Retinal pigment epithelial cell (primary cell): ENCODE data around the gene ITGB1BP1.

Experiments
- DNase-seq: peaks from one replicate; pipeline ENCODE4 v3.0.0-alpha.2; 2010; ENCODE audit warnings: low read depth
- H3K4me3 ChIP-seq: 2 replicates; pipeline ENCODE4 v1.5.1; 2011; ENCODE audit warnings: mild to moderate bottlenecking, low read length, control low read depth, moderate library complexity
- TF ChIP-seq, protein P1 (sequence below): conservative IDR thresholded peaks from 2 replicates; pipeline ENCODE4 v1.5.1; 2011; ENCODE audit warnings: low read depth, low read length, control low read depth, inconsistent platforms

Gene ITGB1BP1

DNA sequence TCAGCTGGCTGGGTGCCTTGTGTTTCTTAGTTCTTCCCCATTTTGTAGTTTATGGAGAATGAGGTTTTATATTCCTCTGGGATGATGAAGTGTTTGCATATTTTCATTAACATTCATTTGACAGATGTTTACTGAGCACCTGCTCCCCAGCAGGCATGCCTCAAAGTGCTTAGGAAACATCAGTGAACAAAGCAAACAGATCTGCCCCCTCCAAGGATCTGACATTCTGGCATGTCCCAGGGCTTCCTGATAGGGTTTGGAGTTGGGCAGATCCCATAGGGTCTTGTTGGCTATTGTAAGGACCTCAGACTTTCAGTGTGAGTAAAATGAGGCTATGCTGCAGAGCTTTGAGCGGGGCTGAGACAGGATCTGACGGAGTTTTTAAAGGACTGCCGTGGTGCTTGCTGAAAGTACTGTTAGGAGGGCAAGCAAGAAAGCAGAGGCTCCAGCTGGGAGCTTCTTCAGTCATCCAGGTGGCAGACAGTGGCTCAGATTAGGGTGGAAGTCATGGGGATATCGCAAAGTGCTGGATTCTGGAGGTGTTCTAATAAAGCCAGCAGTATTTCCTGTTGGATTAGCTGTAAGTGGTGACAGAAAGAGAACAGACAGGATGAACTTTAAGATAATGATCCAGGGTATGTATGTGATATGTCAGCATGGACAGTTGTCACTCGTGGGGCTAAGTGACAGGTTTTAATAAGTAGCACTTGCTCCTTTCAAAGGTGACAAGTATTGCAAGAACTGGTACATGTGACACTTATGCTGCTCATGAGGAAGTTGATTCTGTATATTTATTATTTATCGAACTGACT is 39.8 kb upstream of the ITGB1BP1 start:
- no peak overlapping the region for H3K4me3 ChIP-seq
- DNase-seq = no peak
- TF ChIP-seq, protein P1, sequence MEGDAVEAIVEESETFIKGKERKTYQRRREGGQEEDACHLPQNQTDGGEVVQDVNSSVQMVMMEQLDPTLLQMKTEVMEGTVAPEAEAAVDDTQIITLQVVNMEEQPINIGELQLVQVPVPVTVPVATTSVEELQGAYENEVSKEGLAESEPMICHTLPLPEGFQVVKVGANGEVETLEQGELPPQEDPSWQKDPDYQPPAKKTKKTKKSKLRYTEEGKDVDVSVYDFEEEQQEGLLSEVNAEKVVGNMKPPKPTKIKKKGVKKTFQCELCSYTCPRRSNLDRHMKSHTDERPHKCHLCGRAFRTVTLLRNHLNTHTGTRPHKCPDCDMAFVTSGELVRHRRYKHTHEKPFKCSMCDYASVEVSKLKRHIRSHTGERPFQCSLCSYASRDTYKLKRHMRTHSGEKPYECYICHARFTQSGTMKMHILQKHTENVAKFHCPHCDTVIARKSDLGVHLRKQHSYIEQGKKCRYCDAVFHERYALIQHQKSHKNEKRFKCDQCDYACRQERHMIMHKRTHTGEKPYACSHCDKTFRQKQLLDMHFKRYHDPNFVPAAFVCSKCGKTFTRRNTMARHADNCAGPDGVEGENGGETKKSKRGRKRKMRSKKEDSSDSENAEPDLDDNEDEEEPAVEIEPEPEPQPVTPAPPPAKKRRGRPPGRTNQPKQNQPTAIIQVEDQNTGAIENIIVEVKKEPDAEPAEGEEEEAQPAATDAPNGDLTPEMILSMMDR = no peak

DNA sequence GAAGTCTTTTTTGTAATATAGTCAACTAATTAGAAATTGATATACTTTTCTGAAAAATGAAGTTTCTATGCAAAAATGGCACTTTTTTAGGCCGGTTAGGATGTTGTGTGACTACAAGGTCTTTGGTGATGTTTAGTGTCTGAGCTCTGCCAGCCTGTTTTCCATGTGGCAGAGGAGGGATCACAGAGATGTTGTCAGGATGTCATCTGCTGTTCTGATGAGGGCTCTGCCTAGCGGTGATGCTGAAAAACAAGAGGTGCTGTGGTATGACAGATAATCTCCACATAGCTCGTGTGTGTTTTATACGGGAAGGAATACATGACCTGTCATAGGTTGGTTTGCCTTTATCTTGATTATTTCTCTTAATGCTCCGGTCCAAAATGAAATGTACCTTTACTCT is 39.0 kb upstream of the ITGB1BP1 start:
- TF ChIP-seq, protein P1 = no peak
- H3K4me3 ChIP-seq = no peak overlapping the region
- no peak for DNase-seq

DNA sequence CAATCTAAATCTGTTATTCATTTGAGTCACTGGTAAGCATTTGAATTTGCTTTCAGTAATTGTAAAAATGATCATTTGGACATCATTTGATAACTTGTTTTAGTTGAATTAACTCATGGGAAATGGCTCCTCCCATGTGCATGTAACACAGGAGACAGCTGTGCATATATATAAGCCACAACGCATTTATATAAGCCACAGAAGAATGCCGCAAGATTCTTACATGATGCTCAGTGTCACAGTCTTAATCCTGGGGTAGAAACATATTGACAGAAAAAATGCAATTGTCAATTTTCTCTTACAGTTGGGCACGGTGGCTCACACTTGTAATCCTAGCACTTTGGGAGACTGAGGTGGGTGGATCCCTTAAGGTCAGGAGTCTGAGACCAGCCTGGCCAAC is 37.8 kb upstream of the ITGB1BP1 start:
- DNase-seq = no peak
- TF ChIP-seq, protein P1 = no peak
- no peak overlapping the region for H3K4me3 ChIP-seq

DNA sequence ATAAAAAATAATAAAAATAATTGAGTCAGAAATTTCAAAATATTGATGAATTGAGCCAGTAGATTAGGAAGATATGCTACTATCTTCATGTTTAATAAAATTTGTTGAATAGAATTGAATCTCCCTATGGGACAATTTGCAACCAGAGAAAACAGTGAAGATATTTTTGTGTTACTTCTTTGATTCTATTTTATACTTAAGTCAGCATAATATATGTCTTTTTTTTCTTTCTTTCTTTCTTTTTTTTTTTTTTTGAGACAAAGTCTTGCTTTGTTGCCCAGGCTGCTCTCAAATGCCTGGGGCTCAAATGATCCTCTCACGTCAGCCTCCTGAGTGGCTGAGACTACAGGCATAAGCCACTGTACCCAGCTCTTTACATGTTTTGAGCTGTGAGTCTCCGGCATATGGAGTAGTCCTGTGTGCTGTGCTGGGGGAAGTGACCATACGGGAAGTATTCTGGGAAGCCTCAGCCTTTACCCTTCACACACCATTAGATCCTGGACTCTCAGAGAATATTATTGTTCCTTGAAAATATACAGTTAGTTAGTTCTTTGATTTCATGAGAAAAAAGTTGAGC is 37.2 kb upstream of the ITGB1BP1 start:
- DNase-seq = no peak
- TF ChIP-seq, protein P1 = no peak
- H3K4me3 ChIP-seq = no peak overlapping the region

DNA sequence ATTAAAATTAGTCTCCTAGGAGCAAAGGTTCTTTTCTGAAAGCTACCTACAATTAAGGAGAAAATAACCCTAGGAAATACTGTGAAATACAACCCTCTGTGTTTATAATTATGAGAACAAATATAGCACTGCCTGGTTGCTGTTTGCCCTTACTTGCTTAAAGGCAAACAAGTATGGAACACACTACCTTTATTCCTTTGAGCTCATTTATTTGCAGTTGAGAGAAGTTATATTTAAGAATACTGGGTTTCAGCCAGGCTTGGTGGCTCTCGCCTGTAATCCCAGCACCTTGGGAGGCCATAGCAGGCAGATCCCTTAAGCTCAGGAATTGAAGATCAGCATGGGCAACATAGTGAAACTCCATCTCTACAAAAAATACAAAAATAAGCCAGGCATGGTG is 27.9 kb upstream of the ITGB1BP1 start:
- no peak for DNase-seq
- TF ChIP-seq, protein P1 = no peak
- H3K4me3 ChIP-seq = no peak overlapping the region

DNA sequence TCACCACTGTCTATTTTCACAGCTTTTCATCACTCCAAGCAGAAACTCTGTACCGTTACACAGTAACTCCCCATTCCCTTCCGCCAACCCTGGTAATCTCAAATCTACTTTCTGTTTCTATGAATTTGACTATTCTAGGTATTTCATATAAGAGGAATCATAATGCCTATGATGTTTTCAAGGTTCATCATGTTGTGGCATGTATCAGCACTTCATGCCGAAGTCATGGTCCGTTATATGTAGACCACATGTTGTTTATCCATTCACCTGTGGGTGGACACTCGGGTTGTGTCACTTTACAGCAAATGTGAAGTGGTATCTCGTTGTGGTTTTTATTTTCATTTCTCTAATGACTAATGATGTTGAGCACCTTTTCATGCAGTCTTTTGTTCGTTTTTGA is 21.8 kb upstream of the ITGB1BP1 start:
- H3K4me3 ChIP-seq = no peak overlapping the region
- TF ChIP-seq, protein P1 = no peak
- no peak for DNase-seq

DNA sequence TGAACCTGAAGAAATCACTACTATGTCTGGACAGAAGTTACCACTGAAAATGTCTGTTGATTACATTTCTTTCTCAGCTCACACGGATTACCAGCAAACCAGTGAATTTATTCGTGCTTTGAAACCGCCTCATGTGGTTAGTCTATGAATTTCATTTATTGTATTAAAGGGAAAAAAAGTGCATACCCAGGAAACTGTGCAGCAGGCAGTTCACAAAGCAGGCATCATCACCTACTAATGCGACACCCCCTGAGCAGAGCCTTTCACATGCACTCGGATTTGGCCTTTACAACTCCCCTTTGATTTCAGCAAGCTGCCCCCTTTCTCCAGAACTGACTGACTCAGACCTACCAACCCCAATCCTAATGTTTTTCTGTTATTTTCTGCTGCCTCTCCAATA is 20.2 kb upstream of the ITGB1BP1 start:
- TF ChIP-seq, protein P1 = no peak
- no peak for DNase-seq
- no peak overlapping the region for H3K4me3 ChIP-seq
